ENCODE measurements around the gene SPRR4.
"Not testable (repeated sequence)": the region's sequence is repeated elsewhere in the genome, so short reads cannot be mapped to it uniquely, and the experiment has no call there.

Gene SPRR4

DNA sequence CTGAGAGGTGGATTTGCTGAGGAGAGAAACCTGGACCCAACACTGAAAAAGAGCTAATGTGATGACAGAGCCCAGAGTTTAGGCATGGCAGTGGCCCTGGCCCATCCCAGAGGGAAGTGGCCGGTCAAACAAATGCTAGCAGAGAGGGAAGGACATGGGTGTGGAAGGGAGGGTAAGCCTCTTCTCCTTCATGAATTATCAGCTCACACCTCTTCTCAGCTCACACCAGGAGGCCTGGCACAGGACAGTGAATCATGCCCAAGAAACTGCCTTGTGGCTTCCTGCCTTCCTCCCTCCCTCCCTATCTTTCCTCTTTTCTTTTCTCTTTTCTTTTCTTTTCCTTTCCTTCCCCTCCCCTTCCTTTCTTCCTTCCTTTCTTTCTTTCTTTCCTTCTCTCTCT lies 29.8 kb downstream of the SPRR4 start:
- Histone ChIP-seq H2BK15ac (ENCODE audit: low read depth, poor library complexity, severe bottlenecking) (no peak overlapping the region), H3K18ac (ENCODE audit: low read depth in 1 of 2, low read length in 2 of 2) (no peak overlapping the region), H2BK12ac (ENCODE audit: low read length in 2 of 2) (no peak overlapping the region), H3K27me3 (ENCODE audit: control insufficient read depth in 1 of 2, insufficient read depth in 1 of 2, low read length in 2 of 2) (no peaks in the 10 kb centered on the region), H4K91ac (ENCODE audit: low read length) (no peak overlapping the region), H3K79me1 (replicated peaks; ENCODE audit: low read length, poor library complexity, severe bottlenecking) (no peaks in the 10 kb centered on the region), H3K9ac (ENCODE audit: low read length) (no peak overlapping the region), H3K23ac (ENCODE audit: low read length in 2 of 2) (no peak overlapping the region), H4K8ac (ENCODE audit: low read length) (no peak overlapping the region), H2BK120ac (ENCODE audit: low read depth, low read length) (no peak overlapping the region), H3K4ac (ENCODE audit: low read depth in 1 of 2, low read length in 2 of 2) (no peak overlapping the region), H3K14ac (ENCODE audit: low read length in 2 of 2) (no peak overlapping the region), H2AFZ (ENCODE audit: low read depth, low read length) (no peak overlapping the region), H3K27ac (ENCODE audit: low read length, poor library complexity, severe bottlenecking) (no peak overlapping the region), H3K4me2 (ENCODE audit: low read length, poor library complexity, severe bottlenecking) (no peak overlapping the region), H2BK5ac (ENCODE audit: low read depth, low read length, poor library complexity, severe bottlenecking) (no peak overlapping the region), H3K4me1 (ENCODE audit: control insufficient read depth, insufficient read depth, low read depth, low read length) (no peaks in the 10 kb centered on the region), H2AK5ac (ENCODE audit: low read length, severe bottlenecking) (no peak overlapping the region), H3K4me3 (ENCODE audit: insufficient read depth in 1 of 2, low read depth in 1 of 2, low read length in 2 of 2) (no peak overlapping the region), H3K9me3 (ENCODE audit: control insufficient read depth, low read length) (no peaks in the 10 kb centered on the region), H3K36me3 (ENCODE audit: control insufficient read depth in 1 of 2, insufficient read depth in 2 of 2, low read depth in 1 of 2, low read length in 2 of 2) (no peaks in the 10 kb centered on the region)
- DNase-seq = no peak
- 90% methylated on average over 1 of the region's 1 CpG for WGBS

DNA sequence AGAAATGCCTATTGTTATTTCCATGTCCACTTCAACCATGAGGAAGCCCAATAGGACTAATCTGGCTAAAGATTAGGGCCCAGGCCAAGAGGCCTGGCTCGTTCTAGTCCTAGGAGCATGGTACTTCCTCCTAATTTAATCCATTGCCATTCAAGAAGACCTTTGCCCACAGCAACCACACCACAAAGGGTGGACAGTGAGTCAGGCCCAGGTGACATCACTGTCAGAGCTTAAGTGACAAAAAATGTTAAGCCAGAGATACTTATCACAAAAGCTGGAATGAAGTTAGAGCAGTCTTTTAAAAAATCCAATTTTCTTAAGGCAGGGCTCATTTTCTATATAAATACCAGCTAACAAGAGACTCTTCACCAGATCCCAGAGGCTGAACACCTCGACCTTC lies 30.9 kb downstream of the SPRR4 start, which contains the start of gene SPRR3:
SPRR3 (plus strand) TSS at position 368 of the 400 bp plus-strand sequence. CDS start 1,272 bp downstream, outside the sequence.
- Histone ChIP-seq H3K79me1 (replicated peaks; ENCODE audit: low read length, poor library complexity, severe bottlenecking) (no peaks in the 10 kb centered on the region), H3K4me2 (ENCODE audit: low read length, poor library complexity, severe bottlenecking) (no peak within 1 kb of the TSS), H4K91ac (ENCODE audit: low read length) (no peak within 1 kb of the TSS), H3K4ac (ENCODE audit: low read depth in 1 of 2, low read length in 2 of 2) (no peak within 1 kb of the TSS), H3K36me3 (ENCODE audit: control insufficient read depth in 1 of 2, insufficient read depth in 2 of 2, low read depth in 1 of 2, low read length in 2 of 2) (no peaks in the 10 kb centered on the region), H3K9me3 (ENCODE audit: control insufficient read depth, low read length) (no peaks in the 10 kb centered on the region), H2BK12ac (ENCODE audit: low read length in 2 of 2) (no peak within 1 kb of the TSS), H3K18ac (ENCODE audit: low read depth in 1 of 2, low read length in 2 of 2) (no peak within 1 kb of the TSS), H2BK15ac (ENCODE audit: low read depth, poor library complexity, severe bottlenecking) (no peak within 1 kb of the TSS), H3K27me3 (ENCODE audit: control insufficient read depth in 1 of 2, insufficient read depth in 1 of 2, low read length in 2 of 2) (no peaks in the 10 kb centered on the region), H2AK5ac (ENCODE audit: low read length, severe bottlenecking) (no peak within 1 kb of the TSS), H2BK5ac (ENCODE audit: low read depth, low read length, poor library complexity, severe bottlenecking) (no peak within 1 kb of the TSS), H2AFZ (ENCODE audit: low read depth, low read length) (no peak within 1 kb of the TSS), H3K27ac (ENCODE audit: low read length, poor library complexity, severe bottlenecking) (no peak within 1 kb of the TSS), H3K14ac (ENCODE audit: low read length in 2 of 2) (no peak within 1 kb of the TSS), H3K9ac (ENCODE audit: low read length) (no peak within 1 kb of the TSS), H3K4me1 (ENCODE audit: control insufficient read depth, insufficient read depth, low read depth, low read length) (no peaks in the 10 kb centered on the region), H3K4me3 (ENCODE audit: insufficient read depth in 1 of 2, low read depth in 1 of 2, low read length in 2 of 2) (no peak within 1 kb of the TSS), H3K23ac (ENCODE audit: low read length in 2 of 2) (no peak within 1 kb of the TSS), H4K8ac (ENCODE audit: low read length) (no peak within 1 kb of the TSS), H2BK120ac (ENCODE audit: low read depth, low read length) (no peak within 1 kb of the TSS)
- WGBS = 19% methylated on average over 1 of the region's 2 CpGs
- DNase-seq = no peak

DNA sequence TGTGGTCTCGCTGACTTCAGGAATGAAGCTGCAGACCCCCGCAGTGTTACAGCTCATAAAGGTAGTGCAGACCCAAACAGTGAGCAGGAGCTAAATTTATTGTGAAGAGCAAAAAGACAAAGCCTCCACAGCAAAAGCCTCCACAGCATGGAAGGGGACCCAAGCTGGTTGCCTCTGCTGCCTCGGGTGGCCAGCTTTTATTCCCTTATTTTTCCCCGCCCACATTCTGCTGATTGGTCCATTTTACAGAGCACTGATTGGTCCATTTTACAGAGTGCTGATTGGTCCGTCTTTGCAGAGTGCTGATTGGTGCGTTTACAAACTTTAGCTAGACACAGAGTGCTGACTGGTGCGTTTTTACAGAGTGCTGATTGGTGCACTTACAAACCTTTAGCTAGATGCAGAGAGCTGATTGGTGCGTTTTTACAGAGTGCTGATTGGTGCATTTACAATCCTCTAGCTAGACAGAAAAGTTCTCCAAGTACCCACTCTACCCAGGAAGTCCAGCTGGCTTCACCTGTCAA lies 40.8 kb downstream of the SPRR4 start:
- not testable (repeated sequence) for H3K18ac ChIP-seq (ENCODE audit: low read depth in 1 of 2, low read length in 2 of 2); H3K36me3 ChIP-seq (ENCODE audit: control insufficient read depth in 1 of 2, insufficient read depth in 2 of 2, low read depth in 1 of 2, low read length in 2 of 2); H4K91ac ChIP-seq (ENCODE audit: low read length); H4K8ac ChIP-seq (ENCODE audit: low read length); H2BK15ac ChIP-seq (ENCODE audit: low read depth, poor library complexity, severe bottlenecking); H3K23ac ChIP-seq (ENCODE audit: low read length in 2 of 2); H3K4me3 ChIP-seq (ENCODE audit: insufficient read depth in 1 of 2, low read depth in 1 of 2, low read length in 2 of 2); H2BK5ac ChIP-seq (ENCODE audit: low read depth, low read length, poor library complexity, severe bottlenecking); H3K4me2 ChIP-seq (ENCODE audit: low read length, poor library complexity, severe bottlenecking); H3K14ac ChIP-seq (ENCODE audit: low read length in 2 of 2); H3K27me3 ChIP-seq (ENCODE audit: control insufficient read depth in 1 of 2, insufficient read depth in 1 of 2, low read length in 2 of 2); H2BK12ac ChIP-seq (ENCODE audit: low read length in 2 of 2); H2BK120ac ChIP-seq (ENCODE audit: low read depth, low read length); H3K9ac ChIP-seq (ENCODE audit: low read length); H2AFZ ChIP-seq (ENCODE audit: low read depth, low read length); H3K4ac ChIP-seq (ENCODE audit: low read depth in 1 of 2, low read length in 2 of 2); H2AK5ac ChIP-seq (ENCODE audit: low read length, severe bottlenecking); H3K4me1 ChIP-seq (ENCODE audit: control insufficient read depth, insufficient read depth, low read depth, low read length); H3K79me1 ChIP-seq (replicated peaks; ENCODE audit: low read length, poor library complexity, severe bottlenecking); H3K9me3 ChIP-seq (ENCODE audit: control insufficient read depth, low read length); DNase-seq; H3K27ac ChIP-seq (ENCODE audit: low read length, poor library complexity, severe bottlenecking)
- 78% methylated on average over 7 of the region's 8 CpGs for WGBS

DNA sequence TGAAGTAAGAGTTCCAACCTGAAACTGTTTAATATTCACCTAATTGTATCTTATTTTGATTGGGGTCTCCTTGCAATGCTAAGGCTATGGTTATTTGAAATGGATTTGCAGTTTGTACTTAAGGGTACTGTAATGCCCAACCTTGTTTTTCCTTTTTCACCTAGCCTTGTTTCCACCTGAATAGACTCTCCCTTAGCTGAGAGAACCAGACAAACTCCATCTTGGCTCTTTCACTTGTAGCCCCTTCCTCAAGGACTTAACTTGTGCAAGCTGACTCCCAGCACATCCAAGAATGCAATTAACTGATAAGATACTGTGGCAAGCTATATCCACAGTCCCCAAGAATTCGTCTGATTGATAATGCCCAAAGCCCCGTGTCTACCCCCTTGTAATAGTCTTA lies 51.4 kb downstream of the SPRR4 start:
- H3K79me1 ChIP-seq (replicated peaks; ENCODE audit: low read length, poor library complexity, severe bottlenecking); H3K27me3 ChIP-seq (ENCODE audit: control insufficient read depth in 1 of 2, insufficient read depth in 1 of 2, low read length in 2 of 2); H4K8ac ChIP-seq (ENCODE audit: low read length); H3K18ac ChIP-seq (ENCODE audit: low read depth in 1 of 2, low read length in 2 of 2); H4K91ac ChIP-seq (ENCODE audit: low read length); H3K14ac ChIP-seq (ENCODE audit: low read length in 2 of 2); H3K4me2 ChIP-seq (ENCODE audit: low read length, poor library complexity, severe bottlenecking); H3K4me1 ChIP-seq (ENCODE audit: control insufficient read depth, insufficient read depth, low read depth, low read length); H2AFZ ChIP-seq (ENCODE audit: low read depth, low read length); H2BK120ac ChIP-seq (ENCODE audit: low read depth, low read length); H3K9ac ChIP-seq (ENCODE audit: low read length); H2BK5ac ChIP-seq (ENCODE audit: low read depth, low read length, poor library complexity, severe bottlenecking); H2BK15ac ChIP-seq (ENCODE audit: low read depth, poor library complexity, severe bottlenecking); H3K36me3 ChIP-seq (ENCODE audit: control insufficient read depth in 1 of 2, insufficient read depth in 2 of 2, low read depth in 1 of 2, low read length in 2 of 2); H3K4ac ChIP-seq (ENCODE audit: low read depth in 1 of 2, low read length in 2 of 2); H3K23ac ChIP-seq (ENCODE audit: low read length in 2 of 2); H2AK5ac ChIP-seq (ENCODE audit: low read length, severe bottlenecking); H3K9me3 ChIP-seq (ENCODE audit: control insufficient read depth, low read length); H2BK12ac ChIP-seq (ENCODE audit: low read length in 2 of 2); H3K4me3 ChIP-seq (ENCODE audit: insufficient read depth in 1 of 2, low read depth in 1 of 2, low read length in 2 of 2); H3K27ac ChIP-seq (ENCODE audit: low read length, poor library complexity, severe bottlenecking); DNase-seq: not testable (repeated sequence)
- WGBS = 39% methylated on average over 2 of the region's 2 CpGs

All from mesenchymal stem cell (in vitro differentiated cells and primary cell).